Lower lobe of right lung (tissue), 2 donors: ENCODE results near the gene ELAVL1. TPM values are rescaled to one million over a fixed set of nuclear protein-coding genes. Genes with fewer than 3 reads are reported as not detected.

Experiments used
- ATAC-seq, 2 donors: fragments of 200-7000 bp; cut with Tn5 transposase; one replicate each; pipeline ENCODE4 v1.9.1; 2020 to 2022; ENCODE audit warnings: mild to moderate bottlenecking in 2 of 2, moderate library complexity in 2 of 2
- DNase-seq: peaks from one replicate; pipeline ENCODE4 v3.0.0-alpha.2; 2020
- H3K27ac ChIP-seq: fragments of 200-600 bp; one replicate; pipeline ENCODE4 v1.8.0; 2022
- H3K27me3 ChIP-seq: fragments of 200-600 bp; one replicate; pipeline ENCODE4 v1.8.0; 2022; ENCODE audit warnings: low read depth
- H3K36me3 ChIP-seq: fragments of 200-600 bp; one replicate; pipeline ENCODE4 v1.8.0; 2022; ENCODE audit warnings: mild to moderate bottlenecking
- H3K4me1 ChIP-seq: fragments of 200-600 bp; one replicate; pipeline ENCODE4 v1.8.0; 2022
- H3K4me3 ChIP-seq: fragments of 200-600 bp; one replicate; pipeline ENCODE4 v1.8.0; 2022; ENCODE audit warnings: mild to moderate bottlenecking
- H3K9me3 ChIP-seq: fragments of 200-600 bp; one replicate; pipeline ENCODE4 v1.8.0; 2022
- CTCF ChIP-seq: fragments of 200-600 bp; IDR thresholded peaks from one replicate; pipeline ENCODE4 v1.8.0; 2022; ENCODE audit warnings: antibody characterized with exemption, mild to moderate bottlenecking
- intact Hi-C: fragments of 100-400 bp; cut with DNase I; formaldehyde crosslinking; loops from one replicate; pipeline ENCODE4 v1.11.0; 2022
- total RNA-seq: library from RNA; stranded (reverse); fragmentation: NEBNext Ultra II Directional; extraction: Animal tissue kit (Norgen Biotek cat#: 25700); gene quantifications from one replicate; pipeline ENCODE4 v1.2.1, GENCODE V29; 2021
- donor health status: DM: no; HTN: yes; CAD: no; lungs with severe emphysema.

Gene ELAVL1
- total RNA-seq, 1 donor from 2014 or later, result 66.3 TPM

GRCh38 chr19:7947939-7948338 lies 57.5 kb downstream of the ELAVL1 start:
- intact Hi-C loops, result no loop called here
- ATAC-seq, result no peak

GRCh38 chr19:7944177-7944761 lies 61.2 kb downstream of the ELAVL1 start:
- no peaks in the 10 kb centered on the region for H3K27me3 ChIP-seq
- peak; percentile 83 for TF ChIP-seq CTCF

More at GRCh38 chr19:7947939-7948338, 57.5 kb downstream of the ELAVL1 start:
- Histone ChIP-seq H3K27me3 (no peaks in the 10 kb centered on the region), H3K4me1 (peaks cover 12% of the 10 kb centered on the region), H3K36me3 (no peaks in the 10 kb centered on the region), H3K9me3 (no peaks in the 10 kb centered on the region), H3K4me3 (no peak overlapping the region), H3K27ac (no peak overlapping the region)
- no peak for DNase-seq
- TF ChIP-seq CTCF, result no peak

GRCh38 chr19:7943444-7944176 lies 61.8 kb downstream of the ELAVL1 start, which contains the start of gene TIMM44:
TIMM44 (minus strand) TSS chr19:7943666; CDS start chr19:7943651, 15 bp downstream.
- intact Hi-C loops, result no loop called here
- Histone ChIP-seq H3K4me3 (peak within 1 kb of the TSS; percentile 95), H3K27ac (peak within 1 kb of the TSS; percentile 98), H3K27me3 (no peaks in the 10 kb centered on the region), H3K4me1 (peaks cover 14% of the 10 kb centered on the region), H3K9me3 (no peaks in the 10 kb centered on the region), H3K36me3 (peaks cover 24% of the 10 kb centered on the region)
- DNase-seq, result peak; percentile 99
- TF ChIP-seq CTCF, result no peak
- peak; percentile 99 for ATAC-seq

More at GRCh38 chr19:7944177-7944761, 61.2 kb downstream of the ELAVL1 start:
- H3K4me1 ChIP-seq, result peaks cover 14% of the 10 kb centered on the region
- H3K4me3 ChIP-seq, result peak overlapping the region; percentile 95
- intact Hi-C loops, result no loop called here
- H3K27ac ChIP-seq, result peak overlapping the region; percentile 98
- DNase-seq, result peak; percentile 87
- H3K9me3 ChIP-seq, result no peaks in the 10 kb centered on the region
- ATAC-seq, result peak; percentile 75 to 83
- H3K36me3 ChIP-seq, result peaks cover 17% of the 10 kb centered on the region

DNA sequence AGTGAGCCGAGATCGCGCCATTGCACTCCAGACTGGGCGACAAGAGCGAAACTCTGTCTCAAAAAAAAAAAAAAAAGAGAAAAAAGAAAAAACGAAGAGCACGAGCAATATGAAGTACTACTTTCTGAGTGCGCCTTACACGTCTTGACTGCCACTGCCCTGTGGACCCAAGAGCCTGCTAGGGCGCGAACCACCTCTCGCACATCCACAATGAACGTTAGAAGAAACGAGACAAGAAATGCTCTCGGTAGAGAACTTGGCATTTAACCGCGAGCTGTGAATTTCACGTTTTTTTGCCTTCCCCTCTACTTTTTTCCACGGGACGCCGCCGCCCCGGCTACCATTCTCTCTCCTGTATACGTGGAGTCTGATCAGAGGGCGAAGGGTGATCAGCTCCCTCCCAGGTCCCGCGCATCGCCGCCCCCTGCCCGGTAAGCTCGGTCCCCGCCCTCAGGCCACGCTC lies 62.4 kb downstream of the ELAVL1 start:
- peaks cover 30% of the 10 kb centered on the region for H3K36me3 ChIP-seq
- ATAC-seq (peak in 1 of 2 donors; percentile 35), DNase-seq (no peak)
- H3K9me3 ChIP-seq, result no peaks in the 10 kb centered on the region
- peak overlapping the region; percentile 98 for H3K27ac ChIP-seq
- intact Hi-C loops, result no loop called here
- peaks cover 14% of the 10 kb centered on the region for H3K4me1 ChIP-seq
- TF ChIP-seq CTCF, result no peak
- H3K27me3 ChIP-seq, result no peaks in the 10 kb centered on the region
- H3K4me3 ChIP-seq, result peak overlapping the region; percentile 95

DNA sequence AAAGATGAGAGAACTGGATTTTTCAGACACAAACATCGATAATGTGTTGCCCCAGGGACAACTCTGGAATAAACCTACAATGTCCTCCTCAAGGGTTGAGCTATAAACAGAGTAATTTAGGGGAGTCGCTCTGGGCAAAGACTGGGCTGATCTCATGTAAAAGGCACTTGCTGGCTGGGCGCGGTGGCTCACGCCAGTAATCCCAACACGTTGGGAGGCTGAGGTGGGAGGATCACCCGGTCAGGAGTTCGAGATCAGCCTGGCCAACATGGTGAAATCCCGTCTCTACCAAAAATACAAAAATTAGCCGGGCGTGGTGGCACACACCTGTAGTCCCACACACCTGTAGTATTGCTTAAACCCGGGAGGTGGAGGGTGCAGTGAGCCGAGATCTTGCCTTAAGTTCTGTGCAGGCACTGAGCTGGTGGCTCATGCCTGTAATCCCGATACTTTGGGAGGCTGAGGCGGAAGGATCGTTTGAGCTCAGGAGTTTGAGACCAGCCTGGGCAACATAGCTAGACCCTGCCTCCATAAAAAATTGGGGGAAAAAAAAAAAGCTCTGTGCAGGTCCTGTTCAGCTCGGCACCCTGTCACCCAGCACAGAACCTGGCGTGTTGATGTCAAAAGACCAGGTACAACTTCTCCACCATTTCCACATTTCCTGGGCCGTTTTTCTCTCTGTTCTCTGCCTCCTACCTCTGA lies 63.4 kb downstream of the ELAVL1 start:
- intact Hi-C loops, result no loop called here
- no peak overlapping the region for H3K27ac ChIP-seq
- DNase-seq (no peak), ATAC-seq (no peak)
- peaks cover 39% of the 10 kb centered on the region for H3K36me3 ChIP-seq
- H3K4me3 ChIP-seq, result no peak overlapping the region
- no peaks in the 10 kb centered on the region for H3K9me3 ChIP-seq
- no peaks in the 10 kb centered on the region for H3K27me3 ChIP-seq
- no peak for TF ChIP-seq CTCF
- H3K4me1 ChIP-seq, result peaks cover 14% of the 10 kb centered on the region
